Hepatocyte (in vitro differentiated cells): ENCODE results near the gene CRTAC1.

Source experiments
- EZH2 ChIP-seq: fragments of 200-600 bp; sonication (generic); IDR thresholded peaks from 2 replicates; pipeline ENCODE4 v1.6.1; 2016; ENCODE audit warnings: antibody characterized with exemption, mild to moderate bottlenecking, borderline replicate concordance
- TF ChIP-seq, protein P1 (sequence below): fragments of 200-600 bp; sonication (generic); IDR thresholded peaks from 2 replicates; pipeline ENCODE4 v1.5.1; 2016; ENCODE audit warnings: antibody characterized with exemption, mild to moderate bottlenecking; ENCODE audit not compliant: poor library complexity

GRCh38 chr10:97923057-97923456 lies 107.4 kb downstream of the CRTAC1 start:
- TF ChIP-seq, protein P1, sequence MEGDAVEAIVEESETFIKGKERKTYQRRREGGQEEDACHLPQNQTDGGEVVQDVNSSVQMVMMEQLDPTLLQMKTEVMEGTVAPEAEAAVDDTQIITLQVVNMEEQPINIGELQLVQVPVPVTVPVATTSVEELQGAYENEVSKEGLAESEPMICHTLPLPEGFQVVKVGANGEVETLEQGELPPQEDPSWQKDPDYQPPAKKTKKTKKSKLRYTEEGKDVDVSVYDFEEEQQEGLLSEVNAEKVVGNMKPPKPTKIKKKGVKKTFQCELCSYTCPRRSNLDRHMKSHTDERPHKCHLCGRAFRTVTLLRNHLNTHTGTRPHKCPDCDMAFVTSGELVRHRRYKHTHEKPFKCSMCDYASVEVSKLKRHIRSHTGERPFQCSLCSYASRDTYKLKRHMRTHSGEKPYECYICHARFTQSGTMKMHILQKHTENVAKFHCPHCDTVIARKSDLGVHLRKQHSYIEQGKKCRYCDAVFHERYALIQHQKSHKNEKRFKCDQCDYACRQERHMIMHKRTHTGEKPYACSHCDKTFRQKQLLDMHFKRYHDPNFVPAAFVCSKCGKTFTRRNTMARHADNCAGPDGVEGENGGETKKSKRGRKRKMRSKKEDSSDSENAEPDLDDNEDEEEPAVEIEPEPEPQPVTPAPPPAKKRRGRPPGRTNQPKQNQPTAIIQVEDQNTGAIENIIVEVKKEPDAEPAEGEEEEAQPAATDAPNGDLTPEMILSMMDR: no peak
- TF ChIP-seq EZH2: no peak
